Effector memory CD4-positive, alpha-beta T cell (primary cell): ENCODE measurements around the gene MRFAP1.

Experiments used
- DNase-seq, 3 donors: peaks; one replicate each; pipeline ENCODE4 v3.0.0-alpha.2; 2020
- H3K27ac ChIP-seq: 2 replicates; pipeline ENCODE4 v1.7.0; 2013; ENCODE audit warnings: mild to moderate bottlenecking, low read length, moderate library complexity; ENCODE audit not compliant: insufficient read depth, poor library complexity, severe bottlenecking
- H3K27me3 ChIP-seq: replicated peaks from 2 replicates; pipeline ENCODE4 v1.7.0; 2013; ENCODE audit warnings: mild to moderate bottlenecking, low read length; ENCODE audit not compliant: insufficient read depth, control insufficient read depth, poor library complexity, severe bottlenecking
- H3K36me3 ChIP-seq: 2 replicates; pipeline ENCODE4 v1.7.0; 2013; ENCODE audit warnings: mild to moderate bottlenecking, low read length, moderate library complexity; ENCODE audit not compliant: control insufficient read depth, insufficient read depth
- H3K4me1 ChIP-seq: 2 replicates; pipeline ENCODE4 v1.7.0; 2013; ENCODE audit warnings: low read length, mild to moderate bottlenecking; ENCODE audit not compliant: control insufficient read depth, insufficient read depth, poor library complexity, severe bottlenecking
- H3K4me3 ChIP-seq: 2 replicates; pipeline ENCODE4 v1.7.0; 2013; ENCODE audit warnings: low read length, low read depth, mild to moderate bottlenecking; ENCODE audit not compliant: insufficient read depth, poor library complexity, severe bottlenecking
- H3K9me3 ChIP-seq: 2 replicates; pipeline ENCODE4 v1.7.0; 2013; ENCODE audit warnings: mild to moderate bottlenecking, low read length, moderate library complexity; ENCODE audit not compliant: control insufficient read depth

MRFAP1 gene

GRCh38 chr4:6609415-6610079, 30.9 kb upstream of the MRFAP1 start:
- H3K27me3 ChIP-seq: no peaks in the 10 kb centered on the region
- H3K9me3 ChIP-seq: peaks cover 4% of the 10 kb centered on the region
- H3K36me3 ChIP-seq: peaks cover 88% of the 10 kb centered on the region
- no peak overlapping the region for H3K4me3 ChIP-seq
- no peaks in the 10 kb centered on the region for H3K4me1 ChIP-seq
- no peak overlapping the region for H3K27ac ChIP-seq
- no peak for DNase-seq

- no peak for DNase-seq
- H3K27ac ChIP-seq: no peak overlapping the region
- no peaks in the 10 kb centered on the region for H3K9me3 ChIP-seq
- H3K4me3 ChIP-seq: no peak overlapping the region
- no peaks in the 10 kb centered on the region for H3K27me3 ChIP-seq
- H3K4me1 ChIP-seq: no peaks in the 10 kb centered on the region
- H3K36me3 ChIP-seq: peaks cover 87% of the 10 kb centered on the region
Measured at GRCh38 chr4:6610856-6611430, 29.5 kb upstream of the MRFAP1 start.

GRCh38 chr4:6612961-6613675, 27.4 kb upstream of the MRFAP1 start:
- H3K4me3 ChIP-seq: no peak overlapping the region
- no peak overlapping the region for H3K27ac ChIP-seq
- no peaks in the 10 kb centered on the region for H3K27me3 ChIP-seq
- peaks cover 86% of the 10 kb centered on the region for H3K36me3 ChIP-seq
- no peak for DNase-seq
- H3K4me1 ChIP-seq: no peaks in the 10 kb centered on the region
- H3K9me3 ChIP-seq: no peaks in the 10 kb centered on the region

GRCh38 chr4:6613676-6614651, 26.5 kb upstream of the MRFAP1 start:
- no peaks in the 10 kb centered on the region for H3K4me1 ChIP-seq
- no peak for DNase-seq

GRCh38 chr4:6614701-6615230, 25.7 kb upstream of the MRFAP1 start:
- Histone ChIP-seq H3K4me1 (no peaks in the 10 kb centered on the region), H3K9me3 (no peaks in the 10 kb centered on the region), H3K27me3 (no peaks in the 10 kb centered on the region), H3K36me3 (peaks cover 90% of the 10 kb centered on the region), H3K27ac (no peak overlapping the region), H3K4me3 (no peak overlapping the region)
- no peak for DNase-seq

More at GRCh38 chr4:6613676-6614651, 26.5 kb upstream of the MRFAP1 start:
- Histone ChIP-seq H3K27ac (no peak overlapping the region), H3K4me3 (no peak overlapping the region), H3K36me3 (peaks cover 86% of the 10 kb centered on the region), H3K9me3 (no peaks in the 10 kb centered on the region), H3K27me3 (no peaks in the 10 kb centered on the region)

- no peak for DNase-seq
- no peak overlapping the region for H3K27ac ChIP-seq
- H3K27me3 ChIP-seq: no peaks in the 10 kb centered on the region
- H3K9me3 ChIP-seq: no peaks in the 10 kb centered on the region
- peaks cover 78% of the 10 kb centered on the region for H3K36me3 ChIP-seq
- no peaks in the 10 kb centered on the region for H3K4me1 ChIP-seq
- H3K4me3 ChIP-seq: no peak overlapping the region
Measured at GRCh38 chr4:6616087-6616995, 24.1 kb upstream of the MRFAP1 start.

GRCh38 chr4:6617246-6617645, 23.2 kb upstream of the MRFAP1 start:
- peaks cover 71% of the 10 kb centered on the region for H3K36me3 ChIP-seq
- no peaks in the 10 kb centered on the region for H3K4me1 ChIP-seq
- H3K4me3 ChIP-seq: no peak overlapping the region
- no peak for DNase-seq
- H3K27ac ChIP-seq: no peak overlapping the region
- no peaks in the 10 kb centered on the region for H3K27me3 ChIP-seq
- H3K9me3 ChIP-seq: no peaks in the 10 kb centered on the region

- Histone ChIP-seq H3K27me3 (no peaks in the 10 kb centered on the region), H3K9me3 (no peaks in the 10 kb centered on the region), H3K4me3 (no peak overlapping the region), H3K36me3 (peaks cover 60% of the 10 kb centered on the region), H3K27ac (no peak overlapping the region), H3K4me1 (no peaks in the 10 kb centered on the region)
- no peak for DNase-seq
Measured at GRCh38 chr4:6618386-6619115, 21.9 kb upstream of the MRFAP1 start.
